ENCODE measurements around the gene RNF169. TPM values are rescaled to one million over a fixed set of nuclear protein-coding genes. Genes with fewer than 3 reads are reported as not detected.

The RNF169 gene
- total and polyA plus RNA-seq, 2 of the 8 experiments (the other 6 are each of a cell fraction or from before 2014, with no cell fraction given), result 3.6 to 12.5 TPM

DNA sequence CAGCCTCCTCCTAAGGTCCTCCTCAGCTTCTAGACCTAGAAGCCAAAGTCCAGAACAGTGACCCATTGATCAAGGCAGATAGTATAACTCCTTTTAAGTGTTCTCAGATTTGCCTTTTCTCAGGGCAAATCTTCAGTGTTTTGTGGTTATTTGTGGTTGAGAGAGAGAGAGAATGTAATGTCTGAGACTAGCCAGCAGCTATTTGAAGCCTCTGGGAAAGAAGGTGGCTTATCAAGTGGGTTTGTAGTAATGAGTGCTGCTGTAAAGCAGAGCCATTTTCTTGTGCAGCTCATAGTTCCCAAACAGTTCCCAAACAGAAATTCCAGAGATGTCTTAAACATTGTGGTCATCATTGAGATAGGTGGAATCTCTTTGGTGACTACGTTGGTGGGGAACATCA, 89.5 kb downstream of the RNF169 start:
- no peak overlapping the region for H3K4me2 ChIP-seq (ENCODE audit: insufficient read depth in 1 of 2, low read depth in 2 of 2, low read length in 2 of 2)
- H3K14ac ChIP-seq (ENCODE audit: insufficient read length), result no peak overlapping the region
- CTCF ChIA-PET (ENCODE audit: partially characterized antibody), result no interaction called here
- no peak overlapping the region for H3K56ac ChIP-seq (replicated peaks; ENCODE audit: insufficient read length, low read depth, low read length)
- no peak overlapping the region for H3K18ac ChIP-seq (ENCODE audit: extremely low read depth, low read length)
- peaks cover 6 to 30% (median 22%) of the 10 kb centered on the region in 4 experiments; a peak in 6 of 8 replicates for H3K36me3 ChIP-seq (ENCODE audit: control insufficient read depth in 2 of 4, insufficient read depth in 4 of 4, low read length in 3 of 4)
- H4K5ac ChIP-seq (ENCODE audit: insufficient read length, low read depth, low read length), result no peak overlapping the region
- no peak overlapping the region for H3K9ac ChIP-seq (replicated peaks in 1 of 4; ENCODE audit: extremely low read depth in 1 of 4, low read depth in 3 of 4, low read length in 3 of 4)
- H3K9me3 ChIP-seq (ENCODE audit: insufficient read depth in 2 of 2, low read depth in 1 of 2, low read length in 1 of 2), result no peaks in the 10 kb centered on the region
- POLR2A ChIA-PET (ENCODE audit: partially characterized antibody), result interaction anchor here (1.0 kb wide), 1 partner anchor 10 kb away, joined by 3 read pairs; no protein-coding TSS in a partner anchor
- H3K23me2 ChIP-seq (ENCODE audit: low read depth, low read length), result no peaks in the 10 kb centered on the region
- no peak overlapping the region for H4K91ac ChIP-seq (replicated peaks; ENCODE audit: insufficient read length, low read length)
- H2BK120ac ChIP-seq (replicated peaks; ENCODE audit: low read depth, low read length), result no peak overlapping the region
- H2BK15ac ChIP-seq (ENCODE audit: low read length), result no peak overlapping the region
- H3K4me3 ChIP-seq (ENCODE audit: extremely low read depth in 1 of 4, insufficient read depth in 2 of 4, low read depth in 3 of 4, low read length in 4 of 4), result no peak overlapping the region
- H2AFZ ChIP-seq (ENCODE audit: low read length), result no peak overlapping the region
- no peak overlapping the region for H2BK12ac ChIP-seq (ENCODE audit: low read depth, low read length)
- no peak overlapping the region for H3K4ac ChIP-seq (replicated peaks; ENCODE audit: insufficient read length, low read depth, low read length)
- no peak overlapping the region for H3K27ac ChIP-seq (ENCODE audit: low read depth, low read length)
- no peaks in the 10 kb centered on the region for H3K4me1 ChIP-seq (replicated peaks in 1 of 4; ENCODE audit: control insufficient read depth in 3 of 4, insufficient read depth in 4 of 4, low read length in 3 of 4)
- no peaks in the 10 kb centered on the region for H4K20me1 ChIP-seq (replicated peaks in 1 of 2; ENCODE audit: control insufficient read depth in 1 of 2, insufficient read depth in 2 of 2, low read length in 2 of 2)
- no peaks in the 10 kb centered on the region for H3K27me3 ChIP-seq (replicated peaks in 1 of 4; ENCODE audit: control insufficient read depth in 3 of 4, extremely low read depth in 1 of 4, insufficient read depth in 3 of 4, low read length in 3 of 4)
- no peak for FAIRE-seq
- no peak overlapping the region for H2AK5ac ChIP-seq (ENCODE audit: low read depth, low read length)
- no peak overlapping the region for H4K8ac ChIP-seq (ENCODE audit: extremely low read depth, insufficient read depth, low read length)
- no peak for DNase-seq (ENCODE audit: low read depth in 1 of 2, low spot score in 2 of 2)
- H3K23ac ChIP-seq (ENCODE audit: insufficient read length), result no peak overlapping the region
- WGBS, 2 experiments (ENCODE audit: extremely low coverage in 1 of 2, insufficient coverage in 1 of 2, insufficient read length in 1 of 2, insufficient replicate concordance in 2 of 2, low coverage in 1 of 2, low lambda C conversion rate in 2 of 2, missing lambda C conversion rate in 1 of 2), result 100% methylated on average over 1 of the region's 1 CpG; no CpG with 5 or more reads in 1 of the 2 experiments
- H2BK5ac ChIP-seq (ENCODE audit: low read depth, low read length), result no peak overlapping the region
- no peaks in the 10 kb centered on the region for H3K79me1 ChIP-seq (ENCODE audit: low read depth, low read length)
- H2BK20ac ChIP-seq (ENCODE audit: low read length), result no peak overlapping the region
- H3K79me2 ChIP-seq (ENCODE audit: control insufficient read depth in 1 of 2, insufficient read depth in 2 of 2, low read length in 2 of 2), result no peaks in the 10 kb centered on the region
- no peak for TF ChIP-seq RXRA (IDR thresholded peaks at IDR 0.05; ENCODE audit: insufficient read depth, low read depth, low read length)
- TF ChIP-seq TEAD4 (IDR thresholded peaks at IDR 0.05; ENCODE audit: low read depth, low read length), result no peak
- no peak for TF ChIP-seq FOSL1 (IDR thresholded peaks at IDR 0.05; ENCODE audit: insufficient read depth, low read depth, low read length)
- TF ChIP-seq RBBP5 (IDR thresholded peaks at IDR 0.05; ENCODE audit: borderline replicate concordance, low read depth, low read length), result no peak
- TF ChIP-seq TAF1 (IDR thresholded peaks at IDR 0.05; ENCODE audit: low read depth, low read length), result no peak
- no peak for TF ChIP-seq HDAC6 (IDR thresholded peaks at IDR 0.05; ENCODE audit: low read depth, low read length)
- TF ChIP-seq, protein P1, sequence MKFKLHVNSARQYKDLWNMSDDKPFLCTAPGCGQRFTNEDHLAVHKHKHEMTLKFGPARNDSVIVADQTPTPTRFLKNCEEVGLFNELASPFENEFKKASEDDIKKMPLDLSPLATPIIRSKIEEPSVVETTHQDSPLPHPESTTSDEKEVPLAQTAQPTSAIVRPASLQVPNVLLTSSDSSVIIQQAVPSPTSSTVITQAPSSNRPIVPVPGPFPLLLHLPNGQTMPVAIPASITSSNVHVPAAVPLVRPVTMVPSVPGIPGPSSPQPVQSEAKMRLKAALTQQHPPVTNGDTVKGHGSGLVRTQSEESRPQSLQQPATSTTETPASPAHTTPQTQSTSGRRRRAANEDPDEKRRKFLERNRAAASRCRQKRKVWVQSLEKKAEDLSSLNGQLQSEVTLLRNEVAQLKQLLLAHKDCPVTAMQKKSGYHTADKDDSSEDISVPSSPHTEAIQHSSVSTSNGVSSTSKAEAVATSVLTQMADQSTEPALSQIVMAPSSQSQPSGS (IDR thresholded peaks at IDR 0.05; ENCODE audit: low read length), result no peak
- TF ChIP-seq NRF1 (IDR thresholded peaks at IDR 0.05; ENCODE audit: low read depth, low read length), result no peak
- no peak for TF ChIP-seq CHD1 (IDR thresholded peaks at IDR 0.05; ENCODE audit: low read depth, low read length)
- no peak for TF ChIP-seq ASH2L (IDR thresholded peaks at IDR 0.05; ENCODE audit: low read length)
- no peak for TF ChIP-seq GABPA (IDR thresholded peaks at IDR 0.05; ENCODE audit: borderline replicate concordance, insufficient read depth, low read length)
- TF ChIP-seq GTF2F1 (IDR thresholded peaks at IDR 0.05; ENCODE audit: borderline replicate concordance, low read depth, low read length), result no peak
- no peak for TF ChIP-seq RNF2 (IDR thresholded peaks at IDR 0.05; ENCODE audit: borderline replicate concordance, low read depth, low read length, missing control alignments, poor library complexity, severe bottlenecking)

Measured in H1 (cell line).